Ascending aorta (tissue), 2 donors: ENCODE data around the gene GIGYF2. TPM values are rescaled to one million over a fixed set of nuclear protein-coding genes. Genes with fewer than 3 reads are reported as not detected.

ENCODE experiments used
- DNase-seq, 2 donors: peaks; one replicate each; pipeline ENCODE4 v3.0.0-alpha.2; 2019; ENCODE audit warnings: low spot score in 2 of 2
- H3K27ac ChIP-seq, 2 donors: fragments of 200-600 bp; sonication (generic); one replicate each; pipeline ENCODE4 v1.5.1; 2016 to 2017; ENCODE audit warnings: mild to moderate bottlenecking in 1 of 2
- H3K27me3 ChIP-seq: fragments of 200-600 bp; sonication (generic); one replicate; pipeline ENCODE4 v1.5.1; 2017
- H3K36me3 ChIP-seq, 2 donors: fragments of 200-600 bp; sonication (generic); one replicate each; pipeline ENCODE4 v1.5.1; 2016
- H3K4me1 ChIP-seq, 2 donors: fragments of 200-600 bp; sonication (generic); one replicate each; pipeline ENCODE4 v1.5.1; 2016 to 2017; ENCODE audit warnings: mild to moderate bottlenecking in 1 of 2
- H3K4me3 ChIP-seq, 2 donors: fragments of 200-600 bp; sonication (generic); one replicate each; pipeline ENCODE4 v1.5.1; 2016 to 2017; ENCODE audit warnings: mild to moderate bottlenecking in 1 of 2
- H3K9me3 ChIP-seq, 2 donors: fragments of 200-600 bp; sonication (generic); one replicate each; pipeline ENCODE4 v1.5.1; 2016
- CTCF ChIP-seq, 3 experiments: fragments of 200-600 bp in 2 of 3; fragments of 450-650 bp in 1 of 3; sonication (generic) in 2 of 3; IDR thresholded peaks; one replicate each; pipeline ENCODE4 v1.5.1; 2016 to 2019; ENCODE audit warnings: antibody characterized with exemption in 3 of 3, mild to moderate bottlenecking in 1 of 3, moderate library complexity in 1 of 3
- intact Hi-C: fragments of 100-400 bp; cut with DNase I; formaldehyde crosslinking; loops from one replicate; pipeline ENCODE4 v1.15.1; 2023
- total RNA-seq: library from RNA; depleted of rRNA; stranded (reverse); fragments of >200 nt; gene quantifications from one replicate; pipeline ENCODE4 v1.1.0, GENCODE V29; 2016

The GIGYF2 gene
- total RNA-seq, 1 donor from 2014 or later: 27.5 TPM

- Histone ChIP-seq H3K27me3 (no peaks in the 10 kb centered on the region), H3K27ac (no peak overlapping the region), H3K9me3 (no peaks in the 10 kb centered on the region), H3K4me3 (no peak overlapping the region), H3K4me1 (no peaks in the 10 kb centered on the region), H3K36me3 (peaks cover 47 to 51% of the 10 kb centered on the region in 2 donors)
- DNase-seq: no peak
- TF ChIP-seq CTCF (IDR thresholded peaks at IDR 0.05): no peak
- intact Hi-C loops: no loop called here
Measured at GRCh38 chr2:232787806-232788205, 90.7 kb downstream of the GIGYF2 start.

- Histone ChIP-seq H3K4me3 (no peak overlapping the region), H3K9me3 (no peaks in the 10 kb centered on the region), H3K4me1 (no peaks in the 10 kb centered on the region), H3K27me3 (no peaks in the 10 kb centered on the region), H3K27ac (no peak overlapping the region), H3K36me3 (peaks cover 55 to 58% of the 10 kb centered on the region in 2 donors)
- DNase-seq: no peak
- intact Hi-C loops: no loop called here
- no peak for TF ChIP-seq CTCF (IDR thresholded peaks at IDR 0.05)
Measured at GRCh38 chr2:232789082-232789481, 92.0 kb downstream of the GIGYF2 start.

DNA sequence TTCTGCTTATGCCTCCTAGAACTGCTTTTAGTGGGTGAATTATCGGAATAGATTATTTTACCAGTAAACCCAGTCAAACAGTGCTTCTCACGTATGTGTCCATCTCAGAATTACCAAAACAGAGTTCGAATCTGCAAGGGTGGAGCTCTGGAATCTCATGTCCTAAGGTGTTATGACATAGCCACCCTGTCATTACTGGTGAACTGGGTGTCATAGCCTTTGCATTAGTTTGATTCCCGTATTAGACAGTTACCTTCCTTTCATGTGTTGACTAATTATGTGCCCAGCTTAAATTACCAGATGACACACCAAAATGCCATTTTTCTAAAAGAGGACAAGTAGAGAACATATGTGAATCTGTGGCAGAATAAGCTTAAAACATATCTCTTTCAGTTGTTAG is 94.4 kb downstream of the GIGYF2 start:
- Histone ChIP-seq H3K9me3 (no peaks in the 10 kb centered on the region), H3K4me3 (no peak overlapping the region), H3K27ac (no peak overlapping the region), H3K4me1 (no peaks in the 10 kb centered on the region), H3K36me3 (peaks cover 63 to 75% of the 10 kb centered on the region in 2 donors), H3K27me3 (no peaks in the 10 kb centered on the region)
- no peak for DNase-seq
- intact Hi-C loops: no loop called here
- TF ChIP-seq CTCF (IDR thresholded peaks at IDR 0.05): no peak

GRCh38 chr2:232793271-232793670 is 96.1 kb downstream of the GIGYF2 start:
- H3K9me3 ChIP-seq: no peaks in the 10 kb centered on the region
- no peak overlapping the region for H3K4me3 ChIP-seq
- H3K27ac ChIP-seq: no peak overlapping the region
- no peaks in the 10 kb centered on the region for H3K27me3 ChIP-seq
- DNase-seq: no peak
- no peaks in the 10 kb centered on the region for H3K4me1 ChIP-seq
- intact Hi-C loops: no loop called here
- H3K36me3 ChIP-seq: peaks cover 58 to 75% of the 10 kb centered on the region in 2 donors
- no peak for TF ChIP-seq CTCF (IDR thresholded peaks at IDR 0.05)

DNA sequence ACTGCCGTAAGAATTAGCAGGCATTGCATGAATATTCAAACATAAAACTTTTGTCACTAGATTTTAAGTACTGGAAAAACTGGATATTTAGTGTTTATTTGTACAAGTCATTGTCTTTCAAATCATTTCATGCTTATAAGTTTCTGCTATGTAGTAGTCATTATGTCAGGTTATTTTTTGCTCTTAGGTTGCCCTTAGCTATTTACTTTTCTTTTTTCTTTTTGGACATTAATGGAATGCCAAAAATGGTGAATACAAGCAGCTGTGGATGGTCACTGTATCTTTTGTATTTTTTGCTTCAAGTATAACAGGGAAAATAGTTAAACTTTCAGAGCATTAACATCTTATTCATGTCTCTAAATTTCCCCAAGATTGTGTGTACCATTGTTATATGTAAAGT is 97.8 kb downstream of the GIGYF2 start:
- no peaks in the 10 kb centered on the region for H3K4me1 ChIP-seq
- intact Hi-C loops: no loop called here
- H3K36me3 ChIP-seq: peaks cover 53 to 76% of the 10 kb centered on the region in 2 donors
- no peaks in the 10 kb centered on the region for H3K9me3 ChIP-seq
- no peak for TF ChIP-seq CTCF (IDR thresholded peaks at IDR 0.05)
- DNase-seq: no peak
- no peak overlapping the region for H3K4me3 ChIP-seq
- no peak overlapping the region for H3K27ac ChIP-seq
- H3K27me3 ChIP-seq: no peaks in the 10 kb centered on the region

DNA sequence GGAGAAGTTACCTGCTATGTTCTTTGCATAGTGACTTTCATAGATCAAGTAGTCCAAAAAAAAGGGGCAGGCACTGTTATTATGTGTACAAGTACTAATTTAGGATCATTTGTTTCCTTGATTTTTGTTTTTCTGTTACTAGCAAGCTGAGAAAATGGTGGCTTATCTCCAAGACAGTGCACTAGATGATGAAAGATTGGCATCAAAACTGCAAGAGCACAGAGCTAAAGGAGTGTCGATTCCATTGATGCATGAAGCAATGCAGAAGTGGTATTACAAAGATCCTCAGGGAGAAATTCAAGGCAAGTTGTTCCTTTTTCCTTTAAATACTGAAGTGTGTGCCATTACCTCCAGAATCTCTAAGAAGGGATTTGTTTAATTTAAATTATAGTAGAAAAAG is 98.8 kb downstream of the GIGYF2 start:
- no peak for TF ChIP-seq CTCF (IDR thresholded peaks at IDR 0.05)
- no peak for DNase-seq
- Histone ChIP-seq H3K27ac (no peak overlapping the region), H3K36me3 (peaks cover 45 to 75% of the 10 kb centered on the region in 2 donors), H3K9me3 (no peaks in the 10 kb centered on the region), H3K4me3 (no peak overlapping the region), H3K4me1 (no peaks in the 10 kb centered on the region), H3K27me3 (no peaks in the 10 kb centered on the region)
- intact Hi-C loops: no loop called here
